ENCODE results near the gene ARHGEF26.

Gene ARHGEF26

DNA sequence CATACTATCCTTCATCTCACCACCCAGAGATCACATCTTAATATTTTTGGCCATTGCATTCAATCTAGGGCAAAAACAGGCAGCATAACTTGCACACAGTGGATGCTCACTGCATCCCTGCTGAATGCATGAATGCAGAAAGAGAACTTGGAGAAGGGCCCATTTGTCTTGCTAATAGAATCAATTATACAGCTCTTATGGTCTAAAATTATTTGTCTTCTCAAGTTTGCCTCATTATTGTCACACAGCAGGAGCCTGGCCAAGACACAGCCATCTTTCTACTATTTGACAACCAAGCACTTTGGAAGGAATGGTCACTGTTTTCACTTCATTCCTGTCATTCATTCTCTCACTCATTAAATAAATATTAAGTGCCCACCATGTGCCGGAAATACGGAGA is 1.2 kb upstream of the ARHGEF26 start:
- H3K4me3 ChIP-seq (ENCODE audit: low read length in 2 of 2) = peak overlapping the region; percentile 52 to 94
- H3K36me3 ChIP-seq (ENCODE audit: control insufficient read depth in 2 of 2, insufficient read depth in 2 of 2, low read length in 2 of 2) = no peaks in the 10 kb centered on the region
- no peaks in the 10 kb centered on the region for H3K4me1 ChIP-seq (ENCODE audit: control insufficient read depth, insufficient read depth, low read length)
- no peaks in the 10 kb centered on the region for H3K27me3 ChIP-seq (ENCODE audit: control insufficient read depth in 1 of 2, insufficient read depth in 2 of 2, low read length in 2 of 2)
- H3K9me3 ChIP-seq (ENCODE audit: control insufficient read depth in 2 of 2, low read length in 2 of 2) = no peaks in the 10 kb centered on the region
- H3K27ac ChIP-seq (ENCODE audit: low read length) = no peak overlapping the region
- H3K9ac ChIP-seq (ENCODE audit: low read length in 2 of 2) = no peak overlapping the region

DNA sequence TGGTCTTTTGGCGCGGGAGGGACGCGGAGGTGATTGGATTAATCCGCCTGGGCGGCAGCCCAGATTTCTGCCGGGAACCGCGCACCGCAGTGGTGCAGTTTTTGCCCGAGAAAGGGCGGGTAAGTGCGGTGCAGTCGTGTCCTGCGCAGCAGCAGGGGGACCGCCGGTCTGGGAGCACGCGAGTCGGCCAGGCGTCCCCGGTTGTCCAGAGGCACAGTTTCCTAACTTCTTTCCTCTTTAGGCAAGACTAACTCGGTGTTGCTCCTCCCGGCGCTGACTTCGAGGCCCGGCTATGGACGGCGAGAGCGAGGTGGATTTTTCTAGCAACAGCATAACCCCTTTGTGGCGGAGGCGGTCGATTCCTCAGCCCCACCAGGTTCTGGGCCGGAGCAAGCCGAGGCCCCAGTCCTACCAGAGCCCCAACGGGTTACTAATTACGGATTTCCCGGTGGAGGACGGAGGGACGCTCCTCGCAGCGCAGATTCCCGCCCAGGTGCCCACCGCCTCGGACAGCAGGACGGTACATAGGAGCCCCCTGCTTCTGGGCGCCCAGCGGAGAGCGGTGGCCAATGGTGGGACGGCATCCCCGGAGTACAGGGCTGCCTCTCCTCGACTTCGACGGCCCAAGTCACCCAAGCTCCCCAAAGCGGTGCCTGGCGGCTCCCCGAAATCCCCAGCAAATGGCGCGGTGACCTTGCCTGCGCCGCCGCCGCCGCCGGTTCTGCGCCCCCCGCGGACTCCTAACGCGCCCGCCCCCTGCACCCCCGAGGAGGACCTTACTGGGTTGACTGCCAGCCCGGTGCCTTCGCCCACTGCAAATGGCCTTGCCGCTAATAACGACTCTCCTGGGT is 736 bp downstream of the ARHGEF26 start:
- Histone ChIP-seq H3K4me1 (ENCODE audit: control insufficient read depth, insufficient read depth, low read length) (no peaks in the 10 kb centered on the region), H3K9me3 (ENCODE audit: control insufficient read depth in 2 of 2, low read length in 2 of 2) (no peaks in the 10 kb centered on the region), H3K27ac (ENCODE audit: low read length) (peak overlapping the region; percentile 82), H3K27me3 (ENCODE audit: control insufficient read depth in 1 of 2, insufficient read depth in 2 of 2, low read length in 2 of 2) (no peaks in the 10 kb centered on the region), H3K36me3 (ENCODE audit: control insufficient read depth in 2 of 2, insufficient read depth in 2 of 2, low read length in 2 of 2) (no peaks in the 10 kb centered on the region), H3K9ac (ENCODE audit: low read length in 2 of 2) (peak overlapping the region; percentile 89 to 95), H3K4me3 (ENCODE audit: low read length in 2 of 2) (peak overlapping the region; percentile 92 to 94)

DNA sequence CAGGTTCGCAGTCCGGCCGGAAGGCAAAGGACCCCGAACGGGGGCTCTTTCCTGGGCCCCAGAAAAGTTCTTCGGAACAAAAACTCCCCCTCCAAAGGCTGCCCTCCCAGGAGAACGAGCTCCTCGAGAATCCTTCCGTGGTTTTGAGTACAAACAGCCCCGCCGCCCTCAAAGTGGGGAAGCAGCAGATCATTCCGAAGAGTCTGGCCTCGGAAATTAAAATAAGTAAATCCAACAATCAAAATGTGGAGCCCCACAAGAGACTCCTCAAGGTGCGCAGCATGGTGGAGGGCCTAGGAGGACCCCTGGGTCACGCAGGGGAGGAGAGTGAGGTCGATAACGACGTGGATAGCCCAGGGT is 1.3 kb downstream of the ARHGEF26 start:
- Histone ChIP-seq H3K36me3 (ENCODE audit: control insufficient read depth in 2 of 2, insufficient read depth in 2 of 2, low read length in 2 of 2) (peaks cover 0 to under 1% of the 10 kb centered on the region in 2 donors), H3K9ac (ENCODE audit: low read length in 2 of 2) (peak overlapping the region; percentile 89 to 95), H3K4me1 (ENCODE audit: control insufficient read depth, insufficient read depth, low read length) (no peaks in the 10 kb centered on the region), H3K27ac (ENCODE audit: low read length) (peak overlapping the region; percentile 82), H3K27me3 (ENCODE audit: control insufficient read depth in 1 of 2, insufficient read depth in 2 of 2, low read length in 2 of 2) (no peaks in the 10 kb centered on the region), H3K9me3 (ENCODE audit: control insufficient read depth in 2 of 2, low read length in 2 of 2) (no peaks in the 10 kb centered on the region), H3K4me3 (ENCODE audit: low read length in 2 of 2) (peak overlapping the region; percentile 92 to 94)

GRCh38 chr3:154122912-154123559 is 1.8 kb downstream of the ARHGEF26 start:
- no peaks in the 10 kb centered on the region for H3K4me1 ChIP-seq (ENCODE audit: control insufficient read depth, insufficient read depth, low read length)
- H3K36me3 ChIP-seq (ENCODE audit: control insufficient read depth in 2 of 2, insufficient read depth in 2 of 2, low read length in 2 of 2) = peaks cover 0 to 4% of the 10 kb centered on the region in 2 donors
- peak overlapping the region; percentile 82 for H3K27ac ChIP-seq (ENCODE audit: low read length)
- peak overlapping the region; percentile 89 to 95 for H3K9ac ChIP-seq (ENCODE audit: low read length in 2 of 2)
- peak overlapping the region; percentile 92 to 94 for H3K4me3 ChIP-seq (ENCODE audit: low read length in 2 of 2)
- H3K27me3 ChIP-seq (ENCODE audit: control insufficient read depth in 1 of 2, insufficient read depth in 2 of 2, low read length in 2 of 2) = no peaks in the 10 kb centered on the region
- no peaks in the 10 kb centered on the region for H3K9me3 ChIP-seq (ENCODE audit: control insufficient read depth in 2 of 2, low read length in 2 of 2)

- Histone ChIP-seq H3K9me3 (ENCODE audit: control insufficient read depth in 2 of 2, low read length in 2 of 2) (no peaks in the 10 kb centered on the region), H3K27me3 (ENCODE audit: control insufficient read depth in 1 of 2, insufficient read depth in 2 of 2, low read length in 2 of 2) (no peaks in the 10 kb centered on the region), H3K36me3 (ENCODE audit: control insufficient read depth in 2 of 2, insufficient read depth in 2 of 2, low read length in 2 of 2) (peaks cover 4 to 11% of the 10 kb centered on the region in 2 donors), H3K9ac (ENCODE audit: low read length in 2 of 2) (peak overlapping the region; percentile 89 to 95), H3K27ac (ENCODE audit: low read length) (no peak overlapping the region), H3K4me1 (ENCODE audit: control insufficient read depth, insufficient read depth, low read length) (no peaks in the 10 kb centered on the region), H3K4me3 (ENCODE audit: low read length in 2 of 2) (peak overlapping the region; percentile 92 to 94)
These were observed 2.7 kb downstream of the ARHGEF26 start for GRCh38 chr3:154123906-154124305.

DNA sequence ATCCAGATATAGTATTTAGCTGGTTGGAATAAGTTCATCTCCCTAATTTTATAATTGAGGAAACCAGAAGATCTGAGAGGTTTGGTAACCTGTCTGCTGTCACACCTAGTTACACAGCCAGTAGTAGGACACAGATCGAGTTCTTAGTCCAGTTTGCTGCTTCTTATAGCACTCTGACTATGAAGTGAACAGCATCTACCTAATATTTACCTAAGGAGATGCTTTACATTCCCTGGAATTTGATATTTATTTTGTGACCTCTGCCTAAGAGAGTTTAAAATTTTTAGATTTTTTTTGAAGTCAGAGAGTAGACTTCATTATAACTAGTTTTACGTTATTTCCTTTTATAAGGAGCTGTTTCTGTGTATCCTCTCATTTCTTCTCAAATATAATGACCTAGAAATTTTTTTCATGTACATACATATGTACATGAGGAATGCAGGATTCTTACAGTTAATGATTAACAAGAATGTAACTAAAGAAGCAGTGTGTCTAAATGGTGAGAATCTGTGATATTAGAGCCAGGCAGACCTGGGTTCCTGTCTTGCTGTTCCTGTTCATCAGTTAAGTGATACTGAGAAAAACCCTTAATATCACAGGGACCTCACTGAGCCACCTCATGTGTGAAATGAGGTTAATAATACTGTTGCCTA is 4.3 kb downstream of the ARHGEF26 start:
- H3K27me3 ChIP-seq (ENCODE audit: control insufficient read depth in 1 of 2, insufficient read depth in 2 of 2, low read length in 2 of 2) = no peaks in the 10 kb centered on the region
- no peak overlapping the region for H3K27ac ChIP-seq (ENCODE audit: low read length)
- H3K4me3 ChIP-seq (ENCODE audit: low read length in 2 of 2) = peak overlapping the region; percentile 92 to 94
- H3K36me3 ChIP-seq (ENCODE audit: control insufficient read depth in 2 of 2, insufficient read depth in 2 of 2, low read length in 2 of 2) = peaks cover 5 to 15% of the 10 kb centered on the region in 2 donors
- peak overlapping the region in 1 of 2 donors; percentile 95 for H3K9ac ChIP-seq (ENCODE audit: low read length in 2 of 2)
- H3K9me3 ChIP-seq (ENCODE audit: control insufficient read depth in 2 of 2, low read length in 2 of 2) = no peaks in the 10 kb centered on the region
- H3K4me1 ChIP-seq (ENCODE audit: control insufficient read depth, insufficient read depth, low read length) = peaks cover 1% of the 10 kb centered on the region

DNA sequence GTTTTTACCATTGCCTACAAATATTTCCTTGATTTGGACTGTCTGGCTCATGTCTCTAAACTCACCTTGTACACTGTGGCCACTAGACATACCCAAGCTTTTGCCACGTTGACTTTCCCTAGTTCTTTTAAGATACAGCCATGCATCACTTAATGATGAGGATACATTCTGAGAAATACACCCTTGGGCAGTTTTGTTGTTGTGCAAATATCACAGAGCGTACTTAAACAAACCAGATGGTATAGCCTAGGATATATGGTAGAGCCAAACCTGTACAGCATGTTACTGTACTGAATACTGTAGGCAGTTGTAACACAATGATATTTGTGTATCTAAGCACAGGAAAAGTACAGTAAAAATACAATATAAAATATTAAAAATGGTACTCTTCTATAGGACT is 5.5 kb downstream of the ARHGEF26 start:
- Histone ChIP-seq H3K9ac (ENCODE audit: low read length in 2 of 2) (no peak overlapping the region), H3K4me1 (ENCODE audit: control insufficient read depth, insufficient read depth, low read length) (peaks cover 7% of the 10 kb centered on the region), H3K27ac (ENCODE audit: low read length) (no peak overlapping the region), H3K9me3 (ENCODE audit: control insufficient read depth in 2 of 2, low read length in 2 of 2) (no peaks in the 10 kb centered on the region), H3K27me3 (ENCODE audit: control insufficient read depth in 1 of 2, insufficient read depth in 2 of 2, low read length in 2 of 2) (no peaks in the 10 kb centered on the region), H3K4me3 (ENCODE audit: low read length in 2 of 2) (peak overlapping the region; percentile 92 to 94), H3K36me3 (ENCODE audit: control insufficient read depth in 2 of 2, insufficient read depth in 2 of 2, low read length in 2 of 2) (peaks cover 8 to 15% of the 10 kb centered on the region in 2 donors)

DNA sequence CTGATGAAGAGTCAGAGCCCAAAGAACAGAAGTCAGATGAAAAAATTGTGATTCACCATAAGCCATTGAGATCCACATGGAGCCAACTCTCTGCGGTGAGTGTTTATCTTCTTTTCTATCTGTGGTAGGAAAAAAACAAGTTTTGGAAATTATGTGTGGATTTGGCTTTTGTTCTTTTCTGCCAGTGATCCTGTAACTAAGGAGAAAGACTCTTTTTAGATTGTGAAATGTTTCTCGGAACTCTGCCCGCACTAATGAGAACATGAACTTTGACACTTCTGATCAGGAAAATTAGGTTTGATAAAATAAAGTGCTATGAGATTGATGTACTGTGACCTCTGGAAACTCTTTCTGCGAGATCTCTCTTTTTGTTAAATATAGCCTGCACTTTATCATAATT is 8.4 kb downstream of the ARHGEF26 start:
- no peak overlapping the region for H3K9ac ChIP-seq (ENCODE audit: low read length in 2 of 2)
- no peaks in the 10 kb centered on the region for H3K27me3 ChIP-seq (ENCODE audit: control insufficient read depth in 1 of 2, insufficient read depth in 2 of 2, low read length in 2 of 2)
- H3K27ac ChIP-seq (ENCODE audit: low read length) = no peak overlapping the region
- H3K4me1 ChIP-seq (ENCODE audit: control insufficient read depth, insufficient read depth, low read length) = peaks cover 15% of the 10 kb centered on the region
- H3K9me3 ChIP-seq (ENCODE audit: control insufficient read depth in 2 of 2, low read length in 2 of 2) = no peaks in the 10 kb centered on the region
- H3K36me3 ChIP-seq (ENCODE audit: control insufficient read depth in 2 of 2, insufficient read depth in 2 of 2, low read length in 2 of 2) = peaks cover 10 to 15% of the 10 kb centered on the region in 2 donors
- no peak overlapping the region for H3K4me3 ChIP-seq (ENCODE audit: low read length in 2 of 2)

DNA sequence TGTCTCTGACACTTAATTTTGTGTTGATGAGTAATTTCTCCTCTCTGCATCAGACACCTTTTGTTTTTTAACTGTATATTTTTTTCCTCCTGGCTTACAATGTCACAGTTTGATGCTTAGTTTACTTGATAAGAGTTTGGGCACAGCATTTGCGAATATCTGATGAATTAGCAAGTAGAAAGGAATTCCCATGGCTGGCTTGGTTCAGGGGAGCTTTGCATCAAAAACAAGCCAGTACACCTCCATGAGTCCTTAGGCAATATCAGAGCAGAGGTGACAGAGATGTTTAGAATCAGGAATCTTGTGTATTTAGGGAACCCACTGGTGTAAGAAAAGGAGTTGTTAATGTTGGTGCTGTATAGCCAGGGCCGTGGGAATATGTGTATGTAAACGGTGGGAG is 9.3 kb downstream of the ARHGEF26 start:
- Histone ChIP-seq H3K27ac (ENCODE audit: low read length) (peak overlapping the region; percentile 37), H3K36me3 (ENCODE audit: control insufficient read depth in 2 of 2, insufficient read depth in 2 of 2, low read length in 2 of 2) (peaks cover 10 to 15% of the 10 kb centered on the region in 2 donors), H3K4me3 (ENCODE audit: low read length in 2 of 2) (peak overlapping the region in 1 of 2 donors; percentile 21), H3K9me3 (ENCODE audit: control insufficient read depth in 2 of 2, low read length in 2 of 2) (no peaks in the 10 kb centered on the region), H3K9ac (ENCODE audit: low read length in 2 of 2) (peak overlapping the region in 1 of 2 donors; percentile 1), H3K27me3 (ENCODE audit: control insufficient read depth in 1 of 2, insufficient read depth in 2 of 2, low read length in 2 of 2) (no peaks in the 10 kb centered on the region), H3K4me1 (ENCODE audit: control insufficient read depth, insufficient read depth, low read length) (peaks cover 15% of the 10 kb centered on the region)

- no peak overlapping the region for H3K9ac ChIP-seq (ENCODE audit: low read length in 2 of 2)
- H3K27me3 ChIP-seq (ENCODE audit: control insufficient read depth in 1 of 2, insufficient read depth in 2 of 2, low read length in 2 of 2) = no peaks in the 10 kb centered on the region
- peaks cover 10 to 15% of the 10 kb centered on the region in 2 donors for H3K36me3 ChIP-seq (ENCODE audit: control insufficient read depth in 2 of 2, insufficient read depth in 2 of 2, low read length in 2 of 2)
- no peak overlapping the region for H3K4me3 ChIP-seq (ENCODE audit: low read length in 2 of 2)
- H3K4me1 ChIP-seq (ENCODE audit: control insufficient read depth, insufficient read depth, low read length) = peaks cover 15% of the 10 kb centered on the region
- H3K27ac ChIP-seq (ENCODE audit: low read length) = no peak overlapping the region
- H3K9me3 ChIP-seq (ENCODE audit: control insufficient read depth in 2 of 2, low read length in 2 of 2) = no peaks in the 10 kb centered on the region
These were observed 10.6 kb downstream of the ARHGEF26 start for GRCh38 chr3:154131830-154132229.
